ENCODE data around the gene THBS2.
"Not testable (repeated sequence)": the region's sequence is repeated elsewhere in the genome, so short reads cannot be mapped to it uniquely, and the experiment has no call there.

THBS2 gene

GRCh38 chr6:169271877-169272216 is 18.2 kb upstream of the THBS2 start:
- no peak for DNase-seq

- no peak for DNase-seq
These were observed 17.7 kb upstream of the THBS2 start for GRCh38 chr6:169271158-169271876.

- not testable (repeated sequence) for DNase-seq
These were observed 16.4 kb upstream of the THBS2 start for GRCh38 chr6:169270077-169270380.

DNA sequence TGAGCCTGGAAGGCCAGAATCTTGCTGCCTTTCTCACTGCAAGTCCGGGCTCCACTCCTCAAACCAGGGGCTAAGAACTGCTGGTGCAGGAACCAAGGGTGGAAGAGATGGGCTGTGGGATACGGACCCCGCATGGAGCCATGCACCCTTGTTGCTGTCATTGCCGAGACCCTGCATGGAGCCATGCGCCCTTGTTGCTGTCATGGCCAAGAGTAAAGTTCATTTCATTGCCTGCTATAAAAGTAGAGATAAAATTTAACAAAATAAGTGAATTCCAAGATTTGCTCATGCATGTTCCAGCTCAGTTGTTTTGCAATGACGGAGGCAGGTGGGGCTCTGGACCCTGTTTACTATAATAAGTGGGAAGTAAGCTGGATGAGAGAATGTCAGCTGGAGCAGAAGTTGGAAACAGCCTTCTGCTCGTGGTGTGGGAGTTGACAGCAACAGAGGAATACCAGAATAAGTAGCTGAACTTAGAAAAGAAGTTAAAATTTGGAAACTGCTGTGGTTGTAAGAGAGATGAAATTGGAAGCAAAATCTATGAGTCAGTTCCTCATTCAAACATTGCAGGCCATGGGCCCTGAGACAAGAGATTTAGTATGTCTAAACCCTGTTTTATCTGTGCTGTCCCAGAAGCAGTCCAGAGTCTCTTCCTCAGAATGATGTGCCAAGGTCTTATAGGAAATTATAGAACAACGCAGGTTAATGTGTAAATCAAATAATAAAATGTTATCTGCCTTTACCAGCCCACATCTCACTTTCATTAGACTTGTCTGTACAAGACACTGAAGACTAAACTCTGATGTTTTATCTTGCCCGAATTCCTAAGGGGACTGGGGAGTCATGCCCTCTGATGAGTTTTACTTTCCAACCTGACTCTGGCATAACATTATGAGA is 15.8 kb upstream of the THBS2 start:
- peak; percentile 37 for DNase-seq

DNA sequence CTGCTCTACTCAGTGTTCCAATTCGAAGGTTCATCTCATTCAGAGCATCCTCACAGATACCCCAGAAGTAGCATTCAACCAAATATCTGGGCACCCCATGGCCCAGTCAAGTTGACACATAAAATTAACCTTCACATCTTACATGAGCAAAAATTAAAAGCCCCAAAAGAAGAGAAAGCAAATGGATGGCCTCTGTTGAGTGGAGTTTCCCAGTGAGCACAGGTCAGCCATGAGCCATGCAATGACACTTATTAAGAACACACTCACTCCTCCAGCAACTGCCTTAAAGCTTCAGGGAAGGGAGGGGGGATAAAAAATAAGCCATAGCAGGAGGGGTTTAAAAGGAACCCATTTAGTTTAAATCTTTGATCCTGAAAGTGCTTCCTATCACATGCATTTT is 14.6 kb upstream of the THBS2 start:
- DNase-seq, result no peak

GRCh38 chr6:169266746-169267591 is 13.3 kb upstream of the THBS2 start:
- DNase-seq, result peak; percentile 80

GRCh38 chr6:169266261-169266660 is 12.6 kb upstream of the THBS2 start:
- DNase-seq, result no peak

DNA sequence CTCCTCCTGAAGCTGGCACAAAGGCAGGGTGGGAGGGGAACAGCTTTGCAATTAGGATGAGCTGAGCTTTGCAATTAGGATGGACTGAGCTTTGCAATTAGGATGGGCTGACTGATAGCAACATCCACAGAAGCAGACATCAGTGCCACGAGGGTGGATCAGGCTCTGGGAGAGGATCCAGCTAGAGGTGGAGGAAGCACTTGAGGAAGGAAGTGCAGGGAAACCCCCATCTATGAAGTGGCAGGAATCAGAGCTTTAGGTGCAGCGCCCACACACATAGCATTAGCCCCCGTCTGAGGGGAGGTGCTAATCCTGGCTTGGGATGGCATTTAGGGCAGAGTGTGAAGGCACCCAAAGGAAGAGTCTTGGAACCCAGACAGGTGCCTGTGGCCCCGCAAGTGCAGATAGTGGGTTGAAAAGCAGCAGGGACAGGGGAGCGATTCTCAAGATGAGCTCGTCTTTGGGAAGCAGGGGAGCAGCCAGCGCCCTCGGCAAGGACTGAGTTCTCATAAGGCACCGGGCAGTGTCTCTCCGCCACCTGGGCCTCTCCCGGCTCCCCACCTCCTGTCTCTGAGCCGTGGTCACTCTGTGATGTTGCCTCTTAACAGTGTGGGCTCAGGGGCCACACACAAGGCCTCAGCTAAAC is 12.0 kb upstream of the THBS2 start:
- DNase-seq, result no peak

GRCh38 chr6:169263836-169264608 is 10.4 kb upstream of the THBS2 start:
- DNase-seq, result peak; percentile 68

DNA sequence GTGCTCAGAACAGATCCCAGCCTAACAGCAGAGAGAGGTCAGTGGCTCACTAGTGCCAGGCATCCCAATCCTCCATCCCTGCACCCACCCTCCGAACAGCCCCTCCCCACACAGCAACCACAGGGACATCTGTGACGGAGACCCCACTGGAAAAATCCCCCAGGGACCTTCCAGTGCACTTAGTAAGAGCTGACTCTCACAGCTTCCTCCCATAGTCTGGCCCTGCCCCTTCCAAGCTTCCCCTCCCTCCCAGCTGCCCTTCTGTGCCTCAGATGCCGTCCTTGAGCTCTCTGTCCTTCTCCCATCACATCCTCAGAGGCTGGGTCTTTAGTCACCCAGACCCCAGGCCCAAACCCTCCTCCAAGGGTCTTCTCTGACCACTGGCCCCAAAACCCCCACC is 9.7 kb upstream of the THBS2 start:
- peak; percentile 45 for DNase-seq

DNA sequence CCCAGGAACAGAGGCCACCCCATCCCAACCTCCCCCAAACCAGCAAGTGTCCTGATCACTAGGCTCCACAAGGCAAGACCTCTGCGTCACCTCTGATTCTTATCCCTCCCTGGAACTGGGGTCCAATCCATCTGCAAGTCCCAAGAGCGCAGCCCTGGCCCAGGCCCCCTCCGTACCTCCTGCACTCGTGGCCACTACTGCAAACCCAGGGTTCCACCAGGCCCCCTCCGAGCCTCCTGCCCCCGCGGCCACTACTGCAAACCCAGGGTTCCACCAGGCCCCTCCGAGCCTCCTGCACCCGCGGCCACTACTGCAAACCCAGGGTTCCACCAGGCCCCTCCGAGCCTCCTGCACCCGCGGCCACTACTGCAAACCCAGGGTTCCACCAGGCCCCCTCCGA is 9.0 kb upstream of the THBS2 start:
- not testable (repeated sequence) for DNase-seq

GRCh38 chr6:169256518-169256917 is 2.9 kb upstream of the THBS2 start:
- no peak for DNase-seq

GRCh38 chr6:169256061-169256460 is 2.4 kb upstream of the THBS2 start:
- no peak for DNase-seq

- DNase-seq, result no peak
These were observed 2.0 kb upstream of the THBS2 start for GRCh38 chr6:169255643-169256042.

- no peak for DNase-seq
These were observed 1.0 kb upstream of the THBS2 start for GRCh38 chr6:169254456-169255316.

- no peak for DNase-seq
These were observed 999 bp downstream of the THBS2 start for GRCh38 chr6:169252505-169253189.

- DNase-seq, result no peak
These were observed 1.7 kb downstream of the THBS2 start for GRCh38 chr6:169251822-169252504.

DNA sequence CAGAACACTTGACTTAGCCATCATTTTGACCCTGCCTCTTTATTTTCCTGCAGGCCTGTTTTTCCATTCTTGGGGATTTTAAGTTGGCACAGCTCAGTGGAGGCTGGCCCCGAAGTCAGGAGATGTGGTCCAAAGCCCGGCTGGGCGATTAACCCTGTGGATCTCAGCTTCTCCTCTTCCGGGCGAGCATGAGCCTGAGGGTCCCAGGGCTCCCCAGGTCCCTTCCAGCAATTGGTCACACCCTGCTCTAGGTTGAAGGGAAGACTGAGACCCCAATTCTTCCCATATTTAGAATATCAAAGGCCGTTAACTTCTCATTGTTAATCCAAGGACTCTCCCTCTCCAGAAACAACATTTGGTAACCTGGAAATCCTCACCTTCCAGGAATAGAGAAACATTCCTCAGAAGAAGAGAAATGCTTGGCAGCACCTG is 2.3 kb downstream of the THBS2 start:
- no peak for DNase-seq

- DNase-seq, result peak; percentile 70
These were observed 3.0 kb downstream of the THBS2 start for GRCh38 chr6:169250660-169251059.

- DNase-seq, result no peak
These were observed 4.6 kb downstream of the THBS2 start for GRCh38 chr6:169249057-169249456.
